RWPE2 (cell line): Measurements from ENCODE around the gene SYT7.

Experiments used
- ATAC-seq: fragments of 200-7000 bp; cut with Tn5 transposase; 3 replicates; pipeline ENCODE4 v1.9.1; 2021; ENCODE audit warnings: low read depth
- DNase-seq: peaks from one replicate; pipeline ENCODE4 v3.0.0-alpha.2; 2020; ENCODE audit warnings: low spot score
- H3K27ac ChIP-seq: fragments of 450-650 bp; 2 replicates; pipeline ENCODE4 v1.5.1; 2017; ENCODE audit warnings: mild to moderate bottlenecking; ENCODE audit not compliant: poor library complexity, severe bottlenecking
- H3K27me3 ChIP-seq: fragments of 250-450 bp; sonication (Bioruptor Pico); 2 replicates; pipeline ENCODE4 v1.5.1; 2021; ENCODE audit warnings: mild to moderate bottlenecking, moderate library complexity; ENCODE audit not compliant: insufficient read depth, poor library complexity, severe bottlenecking
- H3K36me3 ChIP-seq: fragments of 250-450 bp; sonication (Bioruptor Pico); 2 replicates; pipeline ENCODE4 v1.5.1; 2020; ENCODE audit warnings: low read depth, mild to moderate bottlenecking, moderate library complexity
- H3K4me1 ChIP-seq: fragments of 250-450 bp; sonication (Bioruptor Pico); 2 replicates; pipeline ENCODE4 v1.5.1; 2021; ENCODE audit warnings: mild to moderate bottlenecking, moderate library complexity; ENCODE audit not compliant: insufficient read depth, poor library complexity, severe bottlenecking
- H3K4me3 ChIP-seq: fragments of 250-450 bp; sonication (Bioruptor Pico); 2 replicates; pipeline ENCODE4 v1.5.1; 2021; ENCODE audit warnings: mild to moderate bottlenecking, moderate library complexity; ENCODE audit not compliant: severe bottlenecking
- H3K9me3 ChIP-seq: fragments of 250-450 bp; sonication (Bioruptor Pico); 2 replicates; pipeline ENCODE4 v1.5.1; 2021; ENCODE audit warnings: mild to moderate bottlenecking, moderate library complexity; ENCODE audit not compliant: severe bottlenecking
- TF ChIP-seq, protein P1 (sequence below): fragments of 450-650 bp; IDR thresholded peaks from one replicate; pipeline ENCODE4 v1.5.1; 2017; ENCODE audit warnings: mild to moderate bottlenecking, moderate library complexity; ENCODE audit not compliant: poor library complexity, severe bottlenecking

Gene SYT7

DNA sequence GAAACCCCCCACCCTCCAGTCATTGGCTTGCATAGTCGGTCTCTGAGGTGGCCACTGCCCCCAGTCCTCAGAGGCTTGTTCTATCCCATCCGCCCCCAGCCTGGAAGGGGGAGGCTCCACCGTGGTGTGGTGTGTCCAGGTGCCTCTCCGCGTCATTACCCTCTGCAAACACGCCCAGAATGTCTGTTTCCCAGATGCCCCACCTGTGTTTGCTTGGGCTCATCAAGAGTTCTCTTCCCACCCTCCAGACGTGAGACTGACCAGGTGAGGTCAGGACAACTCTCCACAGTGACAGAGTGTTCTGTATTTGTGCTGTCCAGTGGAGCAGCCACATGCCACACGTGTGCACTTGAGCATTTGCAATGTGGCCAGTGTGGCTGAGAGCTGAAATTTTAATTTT, 47.5 kb downstream of the SYT7 start:
- ATAC-seq (0 out of 3 replicates have a peak, but pooled peaks have one; percentile 7), DNase-seq (no peak)
- no peaks in the 10 kb centered on the region for H3K4me1 ChIP-seq

DNA sequence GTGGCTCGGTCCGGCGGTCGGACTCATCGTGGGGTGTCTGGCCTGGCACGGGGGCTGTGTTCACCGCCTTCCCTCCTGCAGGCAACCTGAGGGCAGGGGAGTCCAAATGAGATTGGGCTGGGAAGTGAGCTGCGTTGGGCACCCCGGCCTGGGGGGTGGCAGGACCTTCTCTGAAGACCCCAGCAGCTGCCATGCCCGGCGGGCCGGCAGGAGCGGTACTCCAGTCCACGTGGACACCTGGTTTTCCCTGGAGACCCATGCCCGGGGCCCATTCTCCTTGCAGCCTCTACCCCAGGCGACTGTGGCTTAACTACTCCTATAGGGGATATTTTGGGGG, 47.9 kb downstream of the SYT7 start:
- TF ChIP-seq, protein P1, sequence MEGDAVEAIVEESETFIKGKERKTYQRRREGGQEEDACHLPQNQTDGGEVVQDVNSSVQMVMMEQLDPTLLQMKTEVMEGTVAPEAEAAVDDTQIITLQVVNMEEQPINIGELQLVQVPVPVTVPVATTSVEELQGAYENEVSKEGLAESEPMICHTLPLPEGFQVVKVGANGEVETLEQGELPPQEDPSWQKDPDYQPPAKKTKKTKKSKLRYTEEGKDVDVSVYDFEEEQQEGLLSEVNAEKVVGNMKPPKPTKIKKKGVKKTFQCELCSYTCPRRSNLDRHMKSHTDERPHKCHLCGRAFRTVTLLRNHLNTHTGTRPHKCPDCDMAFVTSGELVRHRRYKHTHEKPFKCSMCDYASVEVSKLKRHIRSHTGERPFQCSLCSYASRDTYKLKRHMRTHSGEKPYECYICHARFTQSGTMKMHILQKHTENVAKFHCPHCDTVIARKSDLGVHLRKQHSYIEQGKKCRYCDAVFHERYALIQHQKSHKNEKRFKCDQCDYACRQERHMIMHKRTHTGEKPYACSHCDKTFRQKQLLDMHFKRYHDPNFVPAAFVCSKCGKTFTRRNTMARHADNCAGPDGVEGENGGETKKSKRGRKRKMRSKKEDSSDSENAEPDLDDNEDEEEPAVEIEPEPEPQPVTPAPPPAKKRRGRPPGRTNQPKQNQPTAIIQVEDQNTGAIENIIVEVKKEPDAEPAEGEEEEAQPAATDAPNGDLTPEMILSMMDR, result no peak
- no peak for DNase-seq
- H3K9me3 ChIP-seq, result no peaks in the 10 kb centered on the region
- ATAC-seq, result no peak
- no peak overlapping the region for H3K4me3 ChIP-seq
- H3K27ac ChIP-seq, result no peak overlapping the region
- H3K36me3 ChIP-seq, result no peaks in the 10 kb centered on the region
- no peaks in the 10 kb centered on the region for H3K4me1 ChIP-seq
- no peaks in the 10 kb centered on the region for H3K27me3 ChIP-seq

More for the DNA sequence above, 47.5 kb downstream of the SYT7 start:
- H3K4me3 ChIP-seq, result no peak overlapping the region
- H3K9me3 ChIP-seq, result no peaks in the 10 kb centered on the region
- no peak overlapping the region for H3K27ac ChIP-seq
- no peaks in the 10 kb centered on the region for H3K27me3 ChIP-seq
- TF ChIP-seq, protein P1, result no peak
- H3K36me3 ChIP-seq, result no peaks in the 10 kb centered on the region

DNA sequence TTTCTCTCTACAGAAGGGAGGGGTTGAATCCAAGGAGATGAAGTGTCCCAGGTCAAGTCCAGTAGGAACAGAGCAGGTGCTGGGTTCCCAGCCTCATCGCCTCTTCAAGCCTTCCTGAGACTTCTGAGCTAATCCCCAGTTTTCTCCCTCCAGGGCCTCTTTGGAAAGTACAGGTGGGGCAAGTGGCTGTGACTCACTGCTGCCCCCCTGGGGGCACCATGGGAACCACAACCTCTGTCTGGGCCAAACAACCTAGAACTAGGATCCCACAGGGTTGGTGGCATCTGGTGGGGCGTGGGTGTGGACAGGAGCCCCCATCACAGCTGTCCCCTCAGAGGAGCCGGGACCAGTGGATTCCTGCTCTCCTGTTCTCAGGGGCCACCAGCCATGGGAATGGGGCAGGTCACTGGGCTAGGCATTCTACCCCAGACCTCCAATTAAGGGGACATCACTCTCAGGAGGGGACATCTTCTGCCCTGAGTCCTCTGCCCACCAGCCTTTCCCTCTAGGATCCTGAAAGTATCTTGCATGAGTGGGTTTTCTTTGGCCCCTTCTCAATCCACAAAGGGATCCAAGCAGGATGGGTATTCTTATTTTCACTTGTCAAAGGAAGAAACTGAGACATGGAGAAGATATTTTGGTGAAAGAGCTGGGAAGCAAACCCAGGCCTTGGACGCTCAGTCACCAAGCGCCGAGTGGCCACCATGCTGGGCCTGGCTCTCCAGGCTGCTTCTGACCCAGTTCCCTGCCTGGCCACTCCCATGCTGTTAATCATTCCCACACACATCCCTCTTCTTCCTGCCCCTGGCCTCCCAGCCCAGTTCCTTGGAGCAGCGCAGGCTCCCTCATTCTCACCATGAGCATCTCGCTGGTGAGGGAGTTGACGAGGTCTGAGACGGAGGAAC, 48.5 kb downstream of the SYT7 start:
- no peaks in the 10 kb centered on the region for H3K4me1 ChIP-seq
- DNase-seq (no peak), ATAC-seq (peak; percentile 37; the same call in 2 of the 3 replicates)
- H3K27me3 ChIP-seq, result no peaks in the 10 kb centered on the region
- TF ChIP-seq, protein P1, result peak; percentile 78
- H3K36me3 ChIP-seq, result no peaks in the 10 kb centered on the region
- no peak overlapping the region for H3K4me3 ChIP-seq
- H3K27ac ChIP-seq, result no peak overlapping the region
- no peaks in the 10 kb centered on the region for H3K9me3 ChIP-seq

DNA sequence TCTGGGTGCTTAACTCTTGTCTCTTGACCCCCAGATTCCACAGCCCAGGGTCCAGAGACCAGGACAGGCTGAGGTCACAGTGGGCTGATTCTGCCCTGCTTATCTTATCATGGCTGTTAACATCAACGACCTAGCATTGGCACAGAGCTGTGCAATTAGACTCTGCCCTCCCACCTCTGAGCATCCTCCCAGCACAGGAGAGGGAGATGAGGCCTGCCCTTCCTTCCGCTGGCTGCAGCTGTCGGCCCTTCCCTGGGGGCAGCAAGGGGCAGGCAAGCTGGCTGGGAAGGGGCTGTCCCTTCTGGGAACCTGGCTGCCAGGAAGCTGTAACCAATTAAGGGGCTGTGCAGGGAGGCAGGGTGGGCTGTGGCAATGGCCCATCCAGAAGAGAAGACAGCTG, 49.8 kb downstream of the SYT7 start:
- no peak for ATAC-seq
- Histone ChIP-seq H3K4me1 (no peaks in the 10 kb centered on the region), H3K27me3 (no peaks in the 10 kb centered on the region), H3K27ac (no peak overlapping the region), H3K36me3 (no peaks in the 10 kb centered on the region), H3K4me3 (no peak overlapping the region), H3K9me3 (no peaks in the 10 kb centered on the region)
- TF ChIP-seq, protein P1, result no peak
- no peak for DNase-seq
